DMS 273 treated with DMSO at 0.1 percent for 48 hours (cell line): ENCODE results near the gene MTA1.

ENCODE experiments used
- DNase-seq: peaks from one replicate; lab custom pipeline; 2025; lab: John Stamatoyannopoulos, UW

MTA1 gene

DNA sequence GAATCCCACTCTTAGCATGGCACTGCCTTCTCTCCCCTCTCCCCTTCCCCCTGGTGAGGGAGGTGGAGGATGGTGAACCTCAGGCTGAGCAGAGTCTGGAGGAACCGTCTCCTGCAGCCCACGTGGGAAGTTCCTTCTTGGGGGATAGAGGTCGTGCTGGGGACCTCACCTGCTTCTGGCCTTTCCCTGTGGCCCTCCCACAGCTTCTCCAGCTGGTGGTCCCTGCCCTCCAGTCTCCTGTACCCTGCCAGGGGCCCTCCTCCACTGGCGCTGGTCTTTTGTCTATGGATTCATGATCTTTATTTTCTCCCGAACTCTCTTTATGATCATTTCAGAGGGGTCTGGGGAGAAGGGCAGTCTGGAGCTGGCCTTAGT is 9.0 kb upstream of the MTA1 start:
- no peak for DNase-seq

- no peak for DNase-seq
Measured at GRCh38 chr14:105411017-105411941, 8.3 kb upstream of the MTA1 start.

- no peak for DNase-seq
Measured at GRCh38 chr14:105411985-105412770, 7.4 kb upstream of the MTA1 start.

DNA sequence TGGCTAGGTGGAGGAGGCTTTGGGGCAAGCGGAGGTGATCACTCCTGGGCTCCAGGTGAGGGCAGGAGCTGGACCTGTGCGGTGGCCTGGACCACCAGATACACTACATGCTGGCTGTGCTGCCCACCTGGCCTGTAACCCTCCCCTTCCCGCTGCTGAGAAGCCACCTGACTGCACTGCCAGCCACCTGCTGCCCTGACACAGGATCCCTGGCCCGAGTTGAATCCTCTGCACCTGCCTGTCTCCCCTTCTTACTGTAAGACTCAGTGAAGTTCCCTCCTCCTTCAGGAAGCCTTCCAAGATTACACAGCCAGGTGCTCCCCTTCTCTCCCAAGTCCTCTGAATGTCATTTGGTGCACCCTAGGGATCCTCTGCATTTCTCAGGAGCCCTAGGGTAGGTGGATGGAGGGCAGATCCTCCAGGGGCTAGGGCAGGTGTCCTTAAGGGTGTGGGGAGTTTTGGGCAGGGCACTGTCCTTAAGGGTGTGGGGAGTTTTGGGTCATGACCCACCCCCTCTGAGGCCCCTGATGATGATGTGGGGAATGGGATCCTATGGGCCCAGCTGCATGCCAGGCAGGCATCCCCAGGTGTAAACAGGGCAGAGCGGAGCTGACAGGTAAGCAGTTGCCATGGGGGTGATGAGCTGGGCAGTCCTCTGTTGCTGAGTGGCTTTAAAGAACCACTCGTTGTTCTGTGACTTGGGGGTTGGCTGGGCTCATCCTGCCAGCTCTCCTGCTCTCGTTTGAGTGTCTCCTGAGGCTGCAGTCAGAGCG is 6.7 kb upstream of the MTA1 start:
- no peak for DNase-seq

DNA sequence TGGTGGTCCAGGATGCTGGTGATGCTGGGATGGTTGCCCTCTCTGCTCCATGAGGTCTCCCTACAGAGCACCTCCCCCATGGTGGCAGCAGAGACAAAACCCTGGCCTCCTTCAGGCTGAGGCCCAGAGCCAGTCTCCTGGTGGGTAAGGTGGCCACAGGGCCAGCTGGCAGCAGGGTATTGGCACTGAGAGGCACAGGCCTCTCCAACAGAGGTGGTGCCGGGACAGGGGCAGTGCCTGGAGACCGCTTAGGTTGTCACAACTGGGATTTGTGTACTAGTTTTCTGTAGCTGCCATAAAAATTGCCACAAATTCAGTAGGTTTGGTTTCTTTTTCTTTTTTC is 6.1 kb upstream of the MTA1 start:
- no peak for DNase-seq

GRCh38 chr14:105414456-105415371 is 4.9 kb upstream of the MTA1 start:
- DNase-seq = peak; percentile 38

DNA sequence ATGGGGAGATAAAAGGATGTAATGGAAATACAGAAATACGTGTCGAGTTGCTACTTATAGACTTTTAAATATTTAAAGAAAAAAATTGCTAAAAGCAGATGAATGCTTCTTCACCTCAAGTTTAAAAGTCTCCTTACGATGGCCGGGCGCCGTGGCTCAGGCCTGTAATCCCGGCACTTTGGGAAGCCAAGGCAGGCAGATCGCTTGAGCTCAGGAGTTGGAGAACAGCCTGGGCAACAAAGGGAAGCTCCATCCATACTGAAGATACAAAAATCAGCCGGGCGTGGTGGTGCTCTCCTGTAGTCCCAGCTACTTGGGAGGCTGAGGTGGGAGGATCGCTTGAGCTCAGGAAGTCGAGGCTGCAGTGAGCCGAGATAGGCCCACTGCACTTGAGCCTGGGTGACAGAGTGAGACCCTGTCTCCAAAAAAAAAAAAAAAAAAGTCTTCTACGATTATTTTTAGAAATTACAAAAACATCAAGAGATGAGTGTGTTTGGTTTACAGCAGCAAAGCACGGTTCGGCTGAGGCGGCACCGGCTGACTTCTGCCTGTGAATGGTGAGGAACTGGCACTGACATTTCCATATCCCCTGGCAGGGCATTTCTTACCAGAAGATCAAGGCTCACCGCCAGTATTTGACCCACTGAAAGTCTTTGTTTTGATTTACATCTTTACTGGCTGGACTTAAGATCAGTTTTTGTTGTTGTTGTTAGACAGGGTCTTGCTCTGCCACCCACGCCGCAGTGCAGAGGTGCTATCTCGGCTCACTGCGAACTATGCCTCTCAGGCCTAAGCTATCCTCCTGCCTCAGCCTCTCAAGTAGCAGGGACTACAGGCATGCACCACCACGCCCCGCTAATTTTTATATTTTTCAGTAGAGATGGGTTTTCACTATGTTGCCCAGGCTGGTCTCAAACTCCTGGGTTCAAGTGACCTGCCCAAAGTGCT is 3.9 kb upstream of the MTA1 start:
- DNase-seq = no peak

DNA sequence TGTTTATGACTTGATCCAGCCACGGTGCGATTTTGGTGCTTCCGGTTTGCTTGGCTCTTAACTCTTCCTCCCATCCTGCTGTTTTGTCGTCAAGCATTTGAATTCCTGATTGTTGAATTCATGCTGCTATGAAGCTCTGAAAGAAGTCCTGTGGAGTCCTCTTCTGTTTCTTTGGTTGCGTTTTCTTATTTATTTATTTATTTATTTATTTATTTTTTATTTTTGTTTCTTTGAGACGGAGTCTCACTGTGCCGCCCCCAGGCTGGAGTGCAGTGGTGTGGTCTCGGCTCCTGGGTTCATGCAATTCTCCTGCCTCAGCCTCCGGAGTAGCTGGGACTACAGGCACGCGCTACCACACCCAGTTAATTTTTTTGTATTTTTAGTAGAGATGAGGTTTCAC is 3.0 kb upstream of the MTA1 start:
- DNase-seq = no peak

DNA sequence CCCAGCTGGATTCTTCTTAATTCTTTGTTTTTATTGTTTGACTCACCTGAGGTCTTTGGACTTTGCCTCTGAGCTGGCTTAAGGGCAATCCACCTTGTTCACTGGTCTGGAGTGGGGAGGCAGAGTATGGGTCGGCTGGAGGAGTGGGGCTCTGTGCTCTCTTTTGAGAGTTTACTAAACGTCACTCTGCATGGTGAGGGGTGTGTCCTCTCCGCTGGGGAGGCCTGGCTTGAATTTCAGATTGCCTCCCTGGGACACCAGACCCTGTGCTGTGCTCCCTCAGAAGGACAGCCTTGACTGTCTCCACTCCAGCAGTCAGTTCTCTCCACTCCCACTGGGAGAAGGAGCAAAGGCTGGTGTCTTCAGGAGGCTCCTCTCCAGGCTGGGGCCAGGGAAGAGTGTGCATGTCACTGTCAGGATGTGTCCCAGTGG is 1.9 kb upstream of the MTA1 start:
- DNase-seq = no peak

DNA sequence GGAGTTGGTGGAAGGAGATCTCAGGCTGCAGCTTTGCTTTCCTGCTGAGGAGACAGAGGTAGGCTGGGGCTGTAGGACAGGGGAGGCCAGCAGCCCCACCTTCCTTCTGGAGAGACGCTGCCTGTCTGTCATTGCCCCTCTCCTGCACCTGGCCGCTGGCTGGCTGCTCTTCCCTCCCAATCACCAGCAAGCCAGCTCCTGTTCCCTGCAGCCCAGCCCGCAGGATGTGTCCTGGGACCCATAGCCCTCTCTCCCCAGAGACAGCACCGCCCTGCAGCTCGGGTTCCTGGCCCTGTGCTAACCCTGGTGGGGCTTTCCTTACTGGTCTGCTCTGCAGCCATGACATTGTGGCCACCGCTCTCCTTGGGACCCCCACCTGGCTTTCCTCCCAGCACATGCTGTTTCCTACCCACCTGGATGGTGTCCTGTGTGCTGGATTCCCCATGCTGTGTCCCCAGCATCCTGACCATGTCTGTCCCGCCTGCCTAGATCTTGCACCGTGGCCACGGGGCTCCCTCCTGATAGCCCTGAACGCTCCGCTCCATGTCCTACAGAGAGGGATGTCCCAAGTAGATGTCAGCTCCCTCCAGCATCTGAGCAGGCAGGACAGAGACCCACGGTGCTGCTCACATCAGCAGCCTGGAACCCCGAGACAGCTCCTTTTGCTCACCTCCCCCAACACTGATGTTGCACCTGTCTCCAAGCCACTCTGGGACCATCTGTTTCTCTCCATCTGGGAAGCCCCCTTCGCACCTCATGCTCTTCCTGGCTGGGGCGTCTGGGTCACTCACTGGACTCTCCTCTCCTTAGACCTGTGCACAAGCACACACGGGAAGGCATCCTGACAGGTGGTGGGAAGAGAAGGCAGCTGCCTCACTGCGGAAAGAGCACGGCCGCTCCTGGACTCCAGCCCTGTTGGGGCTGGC is 1.1 kb upstream of the MTA1 start:
- no peak for DNase-seq

GRCh38 chr14:105420101-105420973 is 710 bp downstream of the MTA1 start:
- DNase-seq = no peak

DNA sequence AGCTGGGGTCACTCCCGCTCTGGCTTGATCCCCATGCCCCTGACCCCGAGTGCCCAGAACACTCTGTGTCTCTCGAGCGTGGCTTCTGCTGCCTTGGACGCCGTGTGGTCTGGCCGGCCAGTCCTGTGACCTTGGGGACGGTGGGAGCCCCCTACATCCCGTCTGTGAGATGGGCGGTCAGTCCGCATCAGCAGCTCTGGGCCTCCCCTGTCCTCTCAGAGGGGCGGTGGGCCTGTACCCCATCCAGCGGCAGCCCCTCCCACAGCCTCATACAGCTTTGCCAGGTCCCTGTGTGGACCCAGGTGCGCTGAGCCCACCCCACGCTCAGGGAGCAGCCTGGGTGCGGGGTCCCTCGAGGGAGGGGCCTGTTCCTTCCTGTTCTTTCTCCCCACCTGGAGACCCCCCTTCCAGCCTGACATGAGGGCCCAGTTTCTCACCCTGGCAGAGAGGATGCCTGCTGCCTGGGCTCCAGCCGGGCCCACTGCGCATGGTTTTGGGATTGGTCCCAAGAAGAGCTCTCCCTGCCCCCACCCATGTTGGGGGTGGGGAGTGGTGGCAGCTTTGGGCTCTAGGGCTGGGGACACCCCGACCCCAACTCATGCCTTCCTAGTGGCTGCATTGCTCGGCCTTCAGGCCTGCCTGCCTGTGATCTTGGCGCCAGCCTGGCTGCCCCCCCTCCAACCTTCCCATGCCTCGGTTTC is 1.5 kb downstream of the MTA1 start:
- DNase-seq = no peak

DNA sequence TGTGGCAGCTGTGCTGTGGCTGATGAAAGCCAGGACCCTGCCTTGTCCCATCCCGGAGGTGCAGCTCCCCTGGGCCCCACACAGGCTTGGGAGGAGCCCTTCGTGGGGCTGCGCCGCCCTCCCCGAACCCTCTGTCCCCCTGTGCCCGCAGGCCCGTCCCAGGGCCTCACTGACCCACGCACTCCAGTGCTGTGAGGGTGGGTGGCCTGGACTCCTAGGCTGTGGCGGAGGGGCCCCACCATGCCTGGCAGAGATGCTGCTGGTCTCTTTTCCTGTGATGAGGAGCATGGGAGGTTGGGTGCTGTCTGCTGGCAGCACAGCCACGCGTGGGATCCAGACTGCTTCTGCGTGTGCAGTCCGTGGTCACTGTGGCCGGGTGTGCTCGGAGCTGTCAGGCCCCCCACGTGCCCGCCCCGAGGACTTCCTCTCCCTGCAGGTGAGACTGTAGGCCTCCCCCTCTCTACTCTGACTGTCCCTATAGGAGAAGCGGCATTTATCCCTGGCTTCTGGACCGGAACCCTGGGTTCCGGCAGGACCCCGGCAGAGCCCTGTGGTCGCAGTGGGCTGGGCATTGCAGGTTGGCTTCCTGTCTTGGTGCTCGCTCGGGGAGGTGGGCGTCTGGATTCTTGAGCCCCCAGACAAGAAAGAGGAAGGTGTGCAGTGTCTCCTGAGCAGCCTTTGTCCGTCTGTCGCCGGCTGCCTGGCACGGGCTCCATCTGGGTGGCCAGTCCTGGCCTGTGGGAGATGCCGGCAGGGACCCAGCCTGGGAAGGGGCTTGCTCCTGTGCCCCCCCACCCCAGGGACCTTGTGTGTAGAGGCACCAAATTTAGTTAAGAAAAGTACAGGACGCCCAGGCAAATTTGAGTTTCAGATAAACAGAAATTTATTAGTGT is 2.3 kb downstream of the MTA1 start:
- no peak for DNase-seq

DNA sequence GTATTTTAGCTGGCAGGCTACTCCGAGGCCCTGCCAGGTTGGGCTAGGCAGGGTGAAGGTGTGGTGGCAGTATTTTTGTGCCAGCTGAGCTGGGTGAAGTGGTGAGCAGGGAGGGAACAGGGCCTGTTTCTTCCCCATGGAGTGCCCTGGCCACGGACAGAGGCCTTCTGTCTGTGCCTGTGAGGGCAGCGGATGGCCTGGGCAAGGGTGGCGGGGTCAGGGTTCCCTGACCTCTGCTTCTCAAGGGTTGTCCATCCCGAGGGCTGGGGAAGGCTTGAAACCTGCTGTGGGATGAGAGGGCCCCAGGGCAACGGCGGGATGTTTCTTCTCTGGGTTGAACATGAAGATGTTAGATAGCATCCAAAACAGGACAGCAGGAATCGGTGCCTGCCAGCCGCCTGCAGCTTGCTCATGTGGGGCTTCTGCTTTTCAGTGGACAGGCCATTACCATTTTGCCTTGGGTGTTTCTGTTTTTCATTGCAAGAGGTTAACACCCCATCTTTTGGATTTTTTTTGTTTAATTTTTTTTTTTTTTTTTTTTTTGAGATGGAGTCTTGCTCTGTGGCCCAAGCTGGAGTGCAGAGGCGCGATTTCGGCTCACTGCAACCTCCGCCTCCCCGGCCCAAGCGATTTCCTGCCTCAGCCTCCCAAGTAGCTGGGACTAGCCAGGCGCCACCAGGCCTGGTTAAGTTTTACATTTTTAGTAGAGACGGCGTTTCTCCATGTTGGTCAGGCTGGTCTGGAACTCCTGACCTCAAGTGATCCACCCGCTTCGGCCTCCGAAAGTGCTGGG is 3.3 kb downstream of the MTA1 start:
- no peak for DNase-seq

GRCh38 chr14:105423488-105424195 is 4.0 kb downstream of the MTA1 start:
- no peak for DNase-seq
